Measurements from ENCODE around the gene MMEL1.
A peak's percentile ranks its signal among the peaks of the same experiment; 100 is the strongest.

Gene MMEL1

GRCh38 chr1:2642131-2642559 is 9.3 kb upstream of the MMEL1 start:
- TF ChIP-seq POLR2AphosphoS5 (IDR thresholded peaks at IDR 0.05; ENCODE audit: low read depth) (no peak), GABPA (IDR thresholded peaks at IDR 0.05; ENCODE audit: low read depth) (no peak), SPI1 (IDR thresholded peaks at IDR 0.05; ENCODE audit: borderline replicate concordance, low read depth) (no peak), REST (IDR thresholded peaks at IDR 0.05; ENCODE audit: insufficient replicate concordance, low read depth) (no peak), CTCF (IDR thresholded peaks at IDR 0.05; ENCODE audit: insufficient read depth, low read length) (no peak)
- H3K27ac ChIP-seq (replicated peaks) = no peak overlapping the region

GRCh38 chr1:2641381-2642130 is 8.7 kb upstream of the MMEL1 start:
- H3K4me3 ChIP-seq (replicated peaks; ENCODE audit: insufficient read depth, low read length) = no peak overlapping the region
- H3K27ac ChIP-seq (replicated peaks) = no peak overlapping the region
- TF ChIP-seq REST (IDR thresholded peaks at IDR 0.05; ENCODE audit: insufficient replicate concordance, low read depth) (no peak), CTCF (IDR thresholded peaks at IDR 0.05; ENCODE audit: insufficient read depth, low read length) (no peak), GABPA (IDR thresholded peaks at IDR 0.05; ENCODE audit: low read depth) (no peak), POLR2AphosphoS5 (IDR thresholded peaks at IDR 0.05; ENCODE audit: low read depth) (no peak), SPI1 (IDR thresholded peaks at IDR 0.05; ENCODE audit: borderline replicate concordance, low read depth) (no peak)
- no peak for DNase-seq (ENCODE audit: low read depth in 1 of 2, low spot score in 1 of 2)
- H3K27me3 ChIP-seq (ENCODE audit: insufficient read depth, poor library complexity, severe bottlenecking) = no peaks in the 10 kb centered on the region

More at GRCh38 chr1:2642131-2642559, 9.3 kb upstream of the MMEL1 start:
- Histone ChIP-seq H3K27me3 (ENCODE audit: insufficient read depth, poor library complexity, severe bottlenecking) (no peaks in the 10 kb centered on the region), H3K4me3 (replicated peaks; ENCODE audit: insufficient read depth, low read length) (peak overlapping the region; percentile 49; the same call in 1 of the 2 replicates)
- DNase-seq (ENCODE audit: low read depth in 1 of 2, low spot score in 1 of 2) = no peak

GRCh38 chr1:2640626-2641025 is 7.8 kb upstream of the MMEL1 start:
- DNase-seq (ENCODE audit: low read depth in 1 of 2, low spot score in 1 of 2) = no peak
- TF ChIP-seq SPI1 (IDR thresholded peaks at IDR 0.05; ENCODE audit: borderline replicate concordance, low read depth) (no peak), CTCF (IDR thresholded peaks at IDR 0.05; ENCODE audit: insufficient read depth, low read length) (no peak), POLR2AphosphoS5 (IDR thresholded peaks at IDR 0.05; ENCODE audit: low read depth) (no peak), GABPA (IDR thresholded peaks at IDR 0.05; ENCODE audit: low read depth) (no peak), REST (IDR thresholded peaks at IDR 0.05; ENCODE audit: insufficient replicate concordance, low read depth) (no peak)
- Histone ChIP-seq H3K4me3 (replicated peaks; ENCODE audit: insufficient read depth, low read length) (no peak overlapping the region), H3K27me3 (ENCODE audit: insufficient read depth, poor library complexity, severe bottlenecking) (no peaks in the 10 kb centered on the region), H3K27ac (replicated peaks) (no peak overlapping the region)
